ENCODE data around the gene NTM.
"Not testable (repeated sequence)": the region's sequence is repeated elsewhere in the genome, so short reads cannot be mapped to it uniquely, and the experiment has no call there.

Gene NTM

GRCh38 chr11:132060567-132060966 lies 690.2 kb downstream of the NTM start:
- Mint-ChIP-seq H3K4me1 (ENCODE audit: low read depth) (no peaks in the 10 kb centered on the region), H3K9me3 (no peaks in the 10 kb centered on the region), H3K4me3 (no peak overlapping the region), H3K27me3 (no peaks in the 10 kb centered on the region), H3K27ac (no peak overlapping the region), H3K36me3 (ENCODE audit: low read depth) (no peaks in the 10 kb centered on the region)

- no peak overlapping the region for H3K27ac Mint-ChIP-seq
- H3K36me3 Mint-ChIP-seq (ENCODE audit: low read depth) = no peaks in the 10 kb centered on the region
- no peaks in the 10 kb centered on the region for H3K27me3 Mint-ChIP-seq
- peaks cover 9% of the 10 kb centered on the region for H3K9me3 Mint-ChIP-seq
- H3K4me1 Mint-ChIP-seq (ENCODE audit: low read depth) = no peaks in the 10 kb centered on the region
- H3K4me3 Mint-ChIP-seq = no peak overlapping the region
These were observed 691.6 kb downstream of the NTM start for GRCh38 chr11:132062031-132062430.

DNA sequence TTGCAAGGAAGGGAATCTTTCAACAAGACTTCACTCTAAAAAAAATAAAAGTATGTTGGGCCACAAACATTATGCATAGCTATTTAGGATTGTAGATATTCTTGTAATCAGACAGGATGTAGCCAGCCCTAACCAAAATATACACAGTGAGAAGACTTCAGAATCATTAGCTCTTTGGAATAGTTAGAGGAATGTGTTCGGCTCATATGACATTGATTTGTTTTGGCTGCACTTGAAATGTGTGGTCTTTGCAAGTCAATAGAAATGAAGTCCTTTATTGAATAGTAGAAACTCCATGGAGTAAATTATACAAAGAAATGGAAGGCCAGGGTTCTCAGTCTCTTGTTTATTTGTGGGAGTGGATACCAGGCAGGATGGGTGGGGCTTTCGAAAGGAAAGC lies 692.1 kb downstream of the NTM start:
- H3K4me3 Mint-ChIP-seq = no peak overlapping the region
- H3K9me3 Mint-ChIP-seq = peaks cover 9% of the 10 kb centered on the region

GRCh38 chr11:132064987-132065620 lies 694.7 kb downstream of the NTM start:
- Mint-ChIP-seq H3K27me3 (no peaks in the 10 kb centered on the region), H3K27ac (no peak overlapping the region), H3K4me1 (ENCODE audit: low read depth) (no peaks in the 10 kb centered on the region), H3K4me3 (no peak overlapping the region), H3K9me3 (peaks cover 13% of the 10 kb centered on the region), H3K36me3 (ENCODE audit: low read depth) (no peaks in the 10 kb centered on the region)

More for the DNA sequence above, 692.1 kb downstream of the NTM start:
- Mint-ChIP-seq H3K4me1 (ENCODE audit: low read depth) (no peaks in the 10 kb centered on the region), H3K27ac (no peak overlapping the region), H3K27me3 (no peaks in the 10 kb centered on the region), H3K36me3 (ENCODE audit: low read depth) (no peaks in the 10 kb centered on the region)

- H3K4me3 Mint-ChIP-seq = no peak overlapping the region
- peaks cover 21% of the 10 kb centered on the region for H3K9me3 Mint-ChIP-seq
- H3K36me3 Mint-ChIP-seq (ENCODE audit: low read depth) = no peaks in the 10 kb centered on the region
- H3K27me3 Mint-ChIP-seq = no peaks in the 10 kb centered on the region
- H3K27ac Mint-ChIP-seq = no peak overlapping the region
- no peaks in the 10 kb centered on the region for H3K4me1 Mint-ChIP-seq (ENCODE audit: low read depth)
These were observed 698.1 kb downstream of the NTM start for GRCh38 chr11:132068556-132068955.

DNA sequence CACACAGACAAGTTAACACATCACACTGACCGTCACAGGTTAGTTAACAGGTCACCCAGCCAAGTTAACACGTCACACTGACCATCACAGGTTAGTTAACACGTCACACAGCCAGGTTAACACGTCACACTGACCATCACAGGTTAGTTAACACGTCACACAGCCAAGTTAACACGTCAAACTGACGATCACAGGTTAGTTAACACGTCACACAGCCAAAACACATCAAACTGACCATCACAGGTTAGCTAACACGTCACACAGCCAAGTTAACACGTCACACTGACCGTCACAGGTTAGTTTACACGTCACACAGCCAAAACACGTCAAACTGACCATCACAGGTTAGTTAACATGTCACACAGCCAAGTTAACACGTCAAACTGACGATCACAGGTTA lies 699.2 kb downstream of the NTM start:
- not testable (repeated sequence) for H3K27me3 Mint-ChIP-seq; H3K4me3 Mint-ChIP-seq; H3K36me3 Mint-ChIP-seq (ENCODE audit: low read depth); H3K4me1 Mint-ChIP-seq (ENCODE audit: low read depth); H3K27ac Mint-ChIP-seq
- peaks cover 21% of the 10 kb centered on the region for H3K9me3 Mint-ChIP-seq

DNA sequence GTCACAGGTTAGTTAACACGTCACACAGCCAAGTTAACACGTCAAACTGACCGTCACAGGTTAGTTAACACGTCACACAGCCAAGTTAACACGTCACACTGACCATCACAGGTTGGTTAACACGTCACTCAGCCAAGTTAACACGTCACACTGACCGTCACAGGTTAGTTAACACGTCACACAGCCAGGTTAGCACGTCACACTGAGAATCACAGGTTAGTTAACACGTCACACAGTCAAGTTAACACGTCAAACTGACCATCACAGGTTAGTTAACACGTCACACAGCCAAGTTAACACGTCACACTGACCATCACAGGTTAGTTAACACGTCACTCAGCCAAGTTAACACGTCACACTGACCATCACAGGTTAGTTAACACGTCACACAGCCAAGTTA lies 700.5 kb downstream of the NTM start:
- peaks cover 20% of the 10 kb centered on the region for H3K9me3 Mint-ChIP-seq
- not testable (repeated sequence) for H3K27me3 Mint-ChIP-seq; H3K4me1 Mint-ChIP-seq (ENCODE audit: low read depth); H3K27ac Mint-ChIP-seq; H3K36me3 Mint-ChIP-seq (ENCODE audit: low read depth); H3K4me3 Mint-ChIP-seq

- no peaks in the 10 kb centered on the region for H3K27me3 Mint-ChIP-seq
These were observed 701.8 kb downstream of the NTM start for GRCh38 chr11:132072044-132072857.

GRCh38 chr11:132072858-132073211 lies 702.4 kb downstream of the NTM start:
- no peak overlapping the region for H3K4me3 Mint-ChIP-seq
- H3K27ac Mint-ChIP-seq = no peak overlapping the region
- no peaks in the 10 kb centered on the region for H3K27me3 Mint-ChIP-seq
- no peaks in the 10 kb centered on the region for H3K4me1 Mint-ChIP-seq (ENCODE audit: low read depth)
- no peaks in the 10 kb centered on the region for H3K36me3 Mint-ChIP-seq (ENCODE audit: low read depth)
- H3K9me3 Mint-ChIP-seq = peaks cover 12% of the 10 kb centered on the region

More at GRCh38 chr11:132072044-132072857, 701.8 kb downstream of the NTM start:
- Mint-ChIP-seq H3K4me1 (ENCODE audit: low read depth) (no peaks in the 10 kb centered on the region), H3K27ac (no peak overlapping the region), H3K4me3 (no peak overlapping the region), H3K36me3 (ENCODE audit: low read depth) (no peaks in the 10 kb centered on the region), H3K9me3 (peaks cover 12% of the 10 kb centered on the region)

- Mint-ChIP-seq H3K9me3 (peaks cover 12% of the 10 kb centered on the region), H3K27me3 (no peaks in the 10 kb centered on the region), H3K4me3 (no peak overlapping the region), H3K4me1 (ENCODE audit: low read depth) (no peaks in the 10 kb centered on the region), H3K36me3 (ENCODE audit: low read depth) (no peaks in the 10 kb centered on the region), H3K27ac (no peak overlapping the region)
These were observed 703.4 kb downstream of the NTM start for GRCh38 chr11:132073787-132074186.

DNA sequence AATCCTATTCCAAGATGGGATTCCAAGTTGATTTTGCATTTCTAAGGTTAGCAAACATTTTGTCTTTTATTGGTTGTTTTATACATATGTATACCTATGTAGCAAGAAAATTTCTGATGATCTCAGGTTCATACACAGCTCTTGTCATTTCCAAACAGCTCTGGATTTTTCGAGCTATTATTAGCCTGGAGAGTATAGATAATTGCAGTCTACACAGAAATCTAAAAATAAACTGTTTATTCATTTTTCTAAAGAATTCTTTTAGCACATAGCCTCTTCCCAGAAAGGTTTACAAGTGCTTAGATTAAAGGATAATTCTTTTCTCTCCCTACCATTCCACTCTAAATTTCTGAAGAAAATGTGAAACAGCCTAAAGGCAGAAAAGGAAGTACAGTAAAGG lies 705.0 kb downstream of the NTM start:
- no peaks in the 10 kb centered on the region for H3K27me3 Mint-ChIP-seq
- no peak overlapping the region for H3K27ac Mint-ChIP-seq
- peaks cover 8% of the 10 kb centered on the region for H3K9me3 Mint-ChIP-seq
- no peak overlapping the region for H3K4me3 Mint-ChIP-seq
- H3K36me3 Mint-ChIP-seq (ENCODE audit: low read depth) = no peaks in the 10 kb centered on the region
- H3K4me1 Mint-ChIP-seq (ENCODE audit: low read depth) = no peaks in the 10 kb centered on the region

- Mint-ChIP-seq H3K9me3 (peaks cover 3% of the 10 kb centered on the region), H3K36me3 (ENCODE audit: low read depth) (no peaks in the 10 kb centered on the region), H3K27me3 (no peaks in the 10 kb centered on the region), H3K4me3 (no peak overlapping the region), H3K4me1 (ENCODE audit: low read depth) (no peaks in the 10 kb centered on the region), H3K27ac (no peak overlapping the region)
These were observed 707.0 kb downstream of the NTM start for GRCh38 chr11:132077416-132077815.

DNA sequence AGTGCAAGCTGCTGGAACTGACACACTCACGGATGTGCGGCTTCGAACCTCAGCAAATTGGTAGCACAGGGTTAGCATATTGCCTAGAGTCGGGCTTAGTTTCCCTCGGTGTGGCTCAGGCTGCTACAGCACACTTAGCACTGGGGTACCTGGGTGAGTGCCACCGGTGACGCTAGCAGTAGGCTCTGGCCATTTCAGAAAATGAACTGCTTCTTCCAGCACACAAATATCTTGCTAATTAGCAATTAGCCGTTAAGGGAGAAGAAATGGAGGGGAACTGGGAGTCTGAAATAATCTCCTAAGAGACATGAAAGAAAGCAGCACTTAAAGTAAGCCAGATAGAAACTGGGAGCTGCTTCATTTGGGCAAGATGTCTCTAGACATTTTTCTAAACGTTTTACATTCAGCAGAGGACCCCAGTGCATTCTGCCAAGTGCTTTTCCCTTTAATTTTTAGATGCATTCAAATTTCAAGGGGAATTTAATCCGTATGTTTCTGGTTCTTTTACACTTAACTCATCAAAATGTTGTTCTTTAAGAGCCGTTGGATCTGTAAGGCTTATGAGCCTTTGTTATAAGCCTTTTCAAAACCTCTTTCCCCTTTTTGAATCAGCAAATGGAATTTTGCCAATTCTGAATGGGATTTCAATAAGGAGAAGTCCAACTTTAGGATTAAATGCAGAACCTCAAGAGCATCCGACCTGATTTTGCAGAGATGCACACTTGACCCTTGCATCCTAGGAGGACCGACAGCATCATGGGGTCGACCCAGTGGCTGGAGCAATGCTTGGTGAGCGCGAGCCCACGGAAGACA lies 708.1 kb downstream of the NTM start:
- no peak overlapping the region for H3K4me3 Mint-ChIP-seq
- H3K27me3 Mint-ChIP-seq = no peaks in the 10 kb centered on the region
- no peaks in the 10 kb centered on the region for H3K36me3 Mint-ChIP-seq (ENCODE audit: low read depth)
- H3K4me1 Mint-ChIP-seq (ENCODE audit: low read depth) = no peaks in the 10 kb centered on the region
- no peak overlapping the region for H3K27ac Mint-ChIP-seq
- H3K9me3 Mint-ChIP-seq = peaks cover 5% of the 10 kb centered on the region

DNA sequence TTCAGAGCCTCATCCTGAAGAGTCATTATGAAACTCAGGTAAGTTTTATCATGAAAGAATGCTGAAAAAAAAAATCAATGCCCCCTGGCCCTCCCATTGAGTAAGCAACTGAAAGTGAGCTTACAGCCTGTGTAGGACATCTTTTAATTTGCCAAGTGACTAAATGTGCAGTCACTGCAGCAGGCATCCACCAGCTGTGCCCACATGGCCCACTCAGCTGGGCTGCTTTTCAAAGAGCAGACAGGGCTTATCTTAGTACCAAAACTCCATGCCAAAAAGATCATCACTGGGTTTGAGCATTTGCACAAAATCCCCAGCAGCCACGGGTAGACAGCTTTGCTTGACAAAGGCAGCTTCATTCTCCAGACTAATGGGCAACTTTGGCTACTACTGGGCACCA lies 709.7 kb downstream of the NTM start:
- no peak overlapping the region for H3K27ac Mint-ChIP-seq
- no peaks in the 10 kb centered on the region for H3K27me3 Mint-ChIP-seq
- H3K36me3 Mint-ChIP-seq (ENCODE audit: low read depth) = no peaks in the 10 kb centered on the region
- H3K9me3 Mint-ChIP-seq = peaks cover 5% of the 10 kb centered on the region
- no peak overlapping the region for H3K4me3 Mint-ChIP-seq
- H3K4me1 Mint-ChIP-seq (ENCODE audit: low read depth) = no peaks in the 10 kb centered on the region

DNA sequence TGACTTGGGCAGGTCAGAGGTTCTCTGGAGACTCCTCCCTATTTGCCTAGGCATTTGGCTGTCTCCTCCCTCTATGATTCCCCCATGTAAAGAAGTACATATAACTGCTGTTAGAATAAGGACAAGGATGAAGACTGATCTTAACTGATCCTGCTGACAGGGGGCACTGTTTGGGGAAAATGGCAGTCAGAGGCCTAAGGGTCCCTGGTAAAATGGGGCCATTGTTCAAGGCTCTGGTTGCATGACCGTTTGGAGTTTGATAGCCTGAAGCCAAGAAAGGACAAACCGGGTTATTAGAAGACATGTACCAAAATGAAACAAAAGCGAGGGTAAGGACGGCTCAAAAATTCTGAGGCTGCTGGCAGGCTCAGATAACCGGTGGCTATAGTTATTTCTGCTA lies 712.2 kb downstream of the NTM start:
- Mint-ChIP-seq H3K36me3 (ENCODE audit: low read depth) (no peaks in the 10 kb centered on the region), H3K4me1 (ENCODE audit: low read depth) (no peaks in the 10 kb centered on the region), H3K4me3 (no peak overlapping the region), H3K27me3 (no peaks in the 10 kb centered on the region), H3K9me3 (peaks cover 12% of the 10 kb centered on the region), H3K27ac (no peak overlapping the region)
